Endothelial cell of umbilical vein (primary cell): Measurements from ENCODE around the gene MEI1. TPM values are rescaled to one million over a fixed set of nuclear protein-coding genes. Genes with fewer than 3 reads are reported as not detected.

ENCODE experiments used
- BruUV-seq: library from RNA; stranded (reverse); fragments of 400-500 nt; replicated peaks from 2 replicates; lab custom pipeline; 2021; lab: Mats Ljungman, UMichigan
- CTCF ChIA-PET: fragments of 300-600, 350-600 bp; sonication (Branson Sonifier 250); formaldehyde crosslinking; loops from one replicate; lab custom pipeline; 2021; ENCODE audit warnings: antibody characterized with exemption, inconsistent platforms; lab: Charles Lee
- POLR2A ChIA-PET: fragments of 300-600, 350-600 bp; sonication (Branson Sonifier 250); formaldehyde crosslinking; loops from one replicate; lab custom pipeline; 2021; ENCODE audit warnings: antibody characterized with exemption, inconsistent platforms; lab: Charles Lee
- DNase-seq: peaks from one replicate; pipeline ENCODE4 v3.0.0-alpha.2; 2011; ENCODE audit warnings: low read depth, low spot score
- FAIRE-seq: peaks from 2 replicates; lab custom pipeline; 2011; peaks lifted over from hg19 to GRCh38; lab: Jason Lieb, UNC
- H2AFZ ChIP-seq: 2 replicates; pipeline ENCODE4 v1.6.0; 2012; ENCODE audit warnings: low read depth, low read length, control low read depth, inconsistent platforms
- H3K27ac ChIP-seq: 2 replicates; pipeline ENCODE4 v1.5.1; 2011; ENCODE audit warnings: low read depth, mild to moderate bottlenecking, control low read depth, low read length, moderate library complexity; ENCODE audit not compliant: insufficient read depth
- H3K27me3 ChIP-seq, 2 experiments: 2 replicates each; pipeline versions ENCODE4 v1.6.0 to v1.6.1; 2011; ENCODE audit warnings: low read length in 2 of 2, mixed read lengths in 1 of 2; ENCODE audit not compliant: control insufficient read depth in 2 of 2, insufficient read depth in 2 of 2
- H3K36me3 ChIP-seq, 2 experiments: 2 replicates in 1 of 2; 3 replicates in 1 of 2; pipeline ENCODE4 v1.5.1; 2011; ENCODE audit warnings: low read length in 2 of 2, mild to moderate bottlenecking in 1 of 2, moderate library complexity in 1 of 2; ENCODE audit not compliant: control insufficient read depth in 2 of 2, insufficient read depth in 2 of 2; ENCODE audit errors: extremely low read depth in 1 of 2
- H3K4me1 ChIP-seq: 3 replicates; pipeline ENCODE4 v1.5.1; 2011; ENCODE audit warnings: mild to moderate bottlenecking, low read length; ENCODE audit not compliant: control insufficient read depth, insufficient read depth; ENCODE audit errors: extremely low read depth
- H3K4me2 ChIP-seq: 2 replicates; pipeline ENCODE4 v1.6.1; 2011; ENCODE audit warnings: low read length, control low read depth, mixed read lengths; ENCODE audit not compliant: insufficient read depth
- H3K4me3 ChIP-seq, 3 experiments: fragments of 200-600 bp in 1 of 3; sonication (generic), shearing (Covaris generic) in 1 of 3; replicated peaks in 1 of 3; 2 replicates each; pipeline ENCODE4 v1.5.1; 2011 to 2016; ENCODE audit warnings: control low read depth in 3 of 3, low read length in 3 of 3, mild to moderate bottlenecking in 2 of 3, inconsistent platforms in 1 of 3, low read depth in 1 of 3, moderate library complexity in 1 of 3; ENCODE audit not compliant: insufficient read depth in 1 of 3
- H3K79me2 ChIP-seq: 2 replicates; pipeline ENCODE4 v1.6.0; 2012; ENCODE audit warnings: low read length, inconsistent platforms; ENCODE audit not compliant: control insufficient read depth, insufficient read depth
- H3K9ac ChIP-seq: replicated peaks from 2 replicates; pipeline ENCODE3; 2011; ENCODE audit warnings: low read length, control low read depth; ENCODE audit not compliant: insufficient read depth; ENCODE audit errors: extremely low read depth
- H3K9me1 ChIP-seq: replicated peaks from 3 replicates; pipeline ENCODE4 v1.6.0; 2011; ENCODE audit warnings: mild to moderate bottlenecking, low read length; ENCODE audit not compliant: control insufficient read depth, insufficient read depth; ENCODE audit errors: extremely low read depth
- H3K9me3 ChIP-seq: replicated peaks from 2 replicates; pipeline ENCODE4 v1.5.1; 2012; ENCODE audit warnings: low read length, inconsistent platforms; ENCODE audit not compliant: control insufficient read depth, insufficient read depth
- H4K20me1 ChIP-seq: replicated peaks from 2 replicates; pipeline ENCODE3; 2011; ENCODE audit warnings: mild to moderate bottlenecking, low read length; ENCODE audit not compliant: control insufficient read depth, insufficient read depth; ENCODE audit errors: extremely low read depth
- EZH2 ChIP-seq: IDR thresholded peaks from 2 replicates; pipeline ENCODE4 v1.6.1; 2012; ENCODE audit warnings: borderline replicate concordance, low read depth, mild to moderate bottlenecking, moderate library complexity, low read length, inconsistent platforms; ENCODE audit not compliant: severe bottlenecking
- FOS ChIP-seq: IDR thresholded peaks from 2 replicates; pipeline ENCODE4 v1.6.1; 2011; ENCODE audit warnings: mild to moderate bottlenecking, low read length, moderate library complexity, borderline replicate concordance; ENCODE audit not compliant: insufficient read depth
- GATA2 ChIP-seq: IDR thresholded peaks from 2 replicates; pipeline ENCODE4 v1.7.0; 2011; ENCODE audit warnings: low read depth, mild to moderate bottlenecking, moderate library complexity, mixed read lengths, low read length; ENCODE audit not compliant: insufficient read length, insufficient read depth
- JUN ChIP-seq: IDR thresholded peaks from 2 replicates; pipeline ENCODE4 v1.6.1; 2011; ENCODE audit warnings: borderline replicate concordance, low read depth; ENCODE audit not compliant: insufficient read length, insufficient read depth
- MYC ChIP-seq: IDR thresholded peaks from one replicate; pipeline ENCODE4 v1.6.1; 2011; ENCODE audit warnings: mild to moderate bottlenecking, low read depth, low read length
- POLR2A ChIP-seq: IDR thresholded peaks from 2 replicates; pipeline ENCODE4 v1.6.1; 2012; ENCODE audit warnings: low read depth, mild to moderate bottlenecking, control low read depth, low read length
- POLR2AphosphoS5 ChIP-seq: IDR thresholded peaks from 2 replicates; pipeline ENCODE4 v1.6.1; 2012; ENCODE audit warnings: low read depth, mild to moderate bottlenecking, control low read depth, low read length, moderate library complexity; ENCODE audit not compliant: insufficient read depth
- dilution Hi-C: fragments of 300-500 bp; cut with MboI; formaldehyde crosslinking; loops from one replicate; pipeline ENCODE4 v1.15.0; 2019; ENCODE audit warnings: low sequenced_read_pairs; ENCODE audit not compliant: extremely low pct_ligation_motif_present
- intact Hi-C: fragments of 100-400 bp; cut with micrococcal nuclease; formaldehyde crosslinking; loops from one replicate; pipeline ENCODE4 v1.10.0; 2022
- polyA plus RNA-seq, 4 experiments: library from polyadenylated mRNA; depleted of rRNA in 3 of 4; stranded (reverse) in 3 of 4; unstranded in 1 of 4; fragments of >200 nt; gene quantifications; 2 replicates each; pipeline versions ENCODE4 v1.2.1 to v1.2.3, GENCODE V29; 2011 to 2012; ENCODE audit warnings: missing spikeins in 1 of 4
- total RNA-seq: library from RNA; stranded (reverse); gene quantifications from 2 replicates; pipeline ENCODE4 v1.2.3, GENCODE V29; 2021
- TF ChIP-seq, protein P1 (sequence below): IDR thresholded peaks from 2 replicates; pipeline ENCODE4 v1.6.1; 2011; ENCODE audit not compliant: insufficient read depth, insufficient read length
- TF ChIP-seq, protein P2 (sequence below), 2 donors: IDR thresholded peaks; 1 replicate in 1 of 2; 2 replicates in 1 of 2; pipeline ENCODE4 v1.5.1; 2011; ENCODE audit warnings: low read length in 2 of 2, mild to moderate bottlenecking in 2 of 2, moderate library complexity in 2 of 2, control low read depth in 1 of 2, inconsistent platforms in 1 of 2, low read depth in 1 of 2; ENCODE audit not compliant: insufficient read depth in 1 of 2; ENCODE audit errors: extremely low read depth in 1 of 2

Gene MEI1
- total and polyA plus RNA-seq, 2 donors (not counting 3 experiments of a cell fraction or from before 2014, with no cell fraction given) = 1.5 to 1.9 TPM

DNA sequence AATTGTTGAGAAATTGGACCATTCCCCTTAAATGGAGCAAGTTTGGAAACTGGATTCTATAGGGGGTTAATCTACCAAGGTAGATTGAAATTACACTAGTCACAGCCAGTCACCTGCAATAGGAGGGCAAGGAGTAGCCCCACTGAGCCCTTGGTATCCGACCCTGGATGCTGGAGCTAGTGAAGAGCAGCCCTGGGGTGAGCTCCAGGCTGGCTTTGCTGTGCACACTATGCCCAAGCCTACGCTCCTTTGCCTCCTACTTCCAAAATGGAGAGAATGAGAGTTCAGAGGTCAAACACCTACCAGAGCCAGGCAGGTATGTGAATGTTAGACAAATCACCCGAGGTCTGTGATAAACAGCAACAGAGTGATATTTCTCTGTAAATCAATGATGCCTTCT, 34.4 kb upstream of the MEI1 start:
- Histone ChIP-seq H3K4me2 (no peak overlapping the region), H3K9ac (no peak overlapping the region), H3K79me2 (no peaks in the 10 kb centered on the region), H3K36me3 (peaks cover 23 to 33% of the 10 kb centered on the region in 2 experiments), H3K4me3 (no peak overlapping the region), H3K9me1 (no peaks in the 10 kb centered on the region), H3K4me1 (peaks cover 15% of the 10 kb centered on the region), H2AFZ (no peak overlapping the region), H3K9me3 (no peaks in the 10 kb centered on the region), H4K20me1 (no peaks in the 10 kb centered on the region), H3K27me3 (no peaks in the 10 kb centered on the region), H3K27ac (no peak overlapping the region)
- FAIRE-seq (no peak), DNase-seq (no peak)
- ChIA-PET POLR2A (no interaction called here), CTCF (interaction anchor here (0.6 to 1.5 kb wide), 3 partner anchors 14 to 276 kb away, joined by 3 to 4 read pairs (median 3); no protein-coding TSS in a partner anchor)
- BruUV-seq = no TSS peak
- TF ChIP-seq, protein P1, sequence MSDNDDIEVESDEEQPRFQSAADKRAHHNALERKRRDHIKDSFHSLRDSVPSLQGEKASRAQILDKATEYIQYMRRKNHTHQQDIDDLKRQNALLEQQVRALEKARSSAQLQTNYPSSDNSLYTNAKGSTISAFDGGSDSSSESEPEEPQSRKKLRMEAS = no peak
- TF ChIP-seq POLR2AphosphoS5 = no peak
- TF ChIP-seq POLR2A = no peak
- TF ChIP-seq MYC = no peak
- no peak for TF ChIP-seq GATA2
- no peak for TF ChIP-seq EZH2
- TF ChIP-seq, protein P2, sequence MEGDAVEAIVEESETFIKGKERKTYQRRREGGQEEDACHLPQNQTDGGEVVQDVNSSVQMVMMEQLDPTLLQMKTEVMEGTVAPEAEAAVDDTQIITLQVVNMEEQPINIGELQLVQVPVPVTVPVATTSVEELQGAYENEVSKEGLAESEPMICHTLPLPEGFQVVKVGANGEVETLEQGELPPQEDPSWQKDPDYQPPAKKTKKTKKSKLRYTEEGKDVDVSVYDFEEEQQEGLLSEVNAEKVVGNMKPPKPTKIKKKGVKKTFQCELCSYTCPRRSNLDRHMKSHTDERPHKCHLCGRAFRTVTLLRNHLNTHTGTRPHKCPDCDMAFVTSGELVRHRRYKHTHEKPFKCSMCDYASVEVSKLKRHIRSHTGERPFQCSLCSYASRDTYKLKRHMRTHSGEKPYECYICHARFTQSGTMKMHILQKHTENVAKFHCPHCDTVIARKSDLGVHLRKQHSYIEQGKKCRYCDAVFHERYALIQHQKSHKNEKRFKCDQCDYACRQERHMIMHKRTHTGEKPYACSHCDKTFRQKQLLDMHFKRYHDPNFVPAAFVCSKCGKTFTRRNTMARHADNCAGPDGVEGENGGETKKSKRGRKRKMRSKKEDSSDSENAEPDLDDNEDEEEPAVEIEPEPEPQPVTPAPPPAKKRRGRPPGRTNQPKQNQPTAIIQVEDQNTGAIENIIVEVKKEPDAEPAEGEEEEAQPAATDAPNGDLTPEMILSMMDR (IDR thresholded peaks at IDR 0.05; ENCODE audit: extremely low read depth in 1 of 2, insufficient read depth in 1 of 2, low read depth in 1 of 2, low read length in 2 of 2) = no peak
- TF ChIP-seq FOS = no peak
- no peak for TF ChIP-seq JUN
- intact Hi-C loops (loop anchor here (5.0 kb wide), 1 partner anchor 43 kb away; the partner anchor contains the start of genes DESI1 and XRCC6), dilution Hi-C loops (no loop called here)
